ENCODE measurements around the gene PPARG. TPM values are rescaled to one million over a fixed set of nuclear protein-coding genes. Genes with fewer than 3 reads are reported as not detected.

Gene PPARG
- total and polyA plus RNA-seq, 2 experiments from 2014 or later = 0.15 to 0.42 TPM

DNA sequence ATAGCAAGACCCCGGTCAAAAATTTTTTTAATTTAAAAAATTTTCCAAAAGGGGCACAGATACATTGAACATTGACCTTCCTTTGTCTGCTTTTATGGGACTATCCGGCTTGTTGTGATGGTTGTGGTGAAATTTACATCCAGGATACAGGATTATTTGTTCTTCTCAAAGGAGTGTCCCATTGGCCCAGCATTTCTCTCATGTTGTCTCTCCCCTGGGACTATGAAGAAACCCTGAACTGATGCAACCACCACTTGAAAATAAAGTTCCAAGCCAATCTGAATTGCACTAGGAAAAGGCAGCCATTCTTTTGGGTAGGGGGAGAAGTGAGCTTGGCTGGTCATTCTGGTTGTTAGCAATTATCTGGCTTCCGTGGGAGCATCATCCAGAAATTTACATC lies 58.4 kb downstream of the PPARG start:
- Histone ChIP-seq H2AFZ (no peak overlapping the region), H3K36me3 (ENCODE audit: insufficient read depth) (no peaks in the 10 kb centered on the region)
- peaks cover 5% of the 10 kb centered on the region; the same call in 2 of the 3 replicates for H3K4me1 Mint-ChIP-seq

More for the DNA sequence above, 58.4 kb downstream of the PPARG start:
- Histone ChIP-seq H4K20me1 (replicated peaks; ENCODE audit: insufficient read depth) (no peaks in the 10 kb centered on the region), H3K4me1 (ENCODE audit: insufficient read depth) (no peaks in the 10 kb centered on the region), H3K9me2 (ENCODE audit: insufficient read depth) (no peaks in the 10 kb centered on the region), H3K4me2 (no peak overlapping the region), H3F3A (replicated peaks; ENCODE audit: low read depth) (no peaks in the 10 kb centered on the region), H3K4me3 (no peak overlapping the region), H3K27me3 (ENCODE audit: insufficient read depth) (no peaks in the 10 kb centered on the region), H3K79me2 (replicated peaks; ENCODE audit: insufficient read depth) (no peaks in the 10 kb centered on the region), H3K27ac (ENCODE audit: low read depth) (no peak overlapping the region)
- H3K27ac Mint-ChIP-seq = no peak overlapping the region
- ATAC-seq (no peak), DNase-seq (ENCODE audit: low spot score) (no peak)
- H3K36me3 Mint-ChIP-seq (ENCODE audit: low read depth) = no peaks in the 10 kb centered on the region
- TF ChIP-seq CREB1 (CRISPR knock-in tag; IDR thresholded peaks at IDR 0.05; ENCODE audit: low read depth) = no peak
- no peak for TF ChIP-seq ZNF114 (CRISPR knock-in tag; IDR thresholded peaks at IDR 0.05)
- TF ChIP-seq EZH2phosphoT487 (IDR thresholded peaks at IDR 0.05; ENCODE audit: unreplicated experiment) = no peak
- TF ChIP-seq, protein P1, sequence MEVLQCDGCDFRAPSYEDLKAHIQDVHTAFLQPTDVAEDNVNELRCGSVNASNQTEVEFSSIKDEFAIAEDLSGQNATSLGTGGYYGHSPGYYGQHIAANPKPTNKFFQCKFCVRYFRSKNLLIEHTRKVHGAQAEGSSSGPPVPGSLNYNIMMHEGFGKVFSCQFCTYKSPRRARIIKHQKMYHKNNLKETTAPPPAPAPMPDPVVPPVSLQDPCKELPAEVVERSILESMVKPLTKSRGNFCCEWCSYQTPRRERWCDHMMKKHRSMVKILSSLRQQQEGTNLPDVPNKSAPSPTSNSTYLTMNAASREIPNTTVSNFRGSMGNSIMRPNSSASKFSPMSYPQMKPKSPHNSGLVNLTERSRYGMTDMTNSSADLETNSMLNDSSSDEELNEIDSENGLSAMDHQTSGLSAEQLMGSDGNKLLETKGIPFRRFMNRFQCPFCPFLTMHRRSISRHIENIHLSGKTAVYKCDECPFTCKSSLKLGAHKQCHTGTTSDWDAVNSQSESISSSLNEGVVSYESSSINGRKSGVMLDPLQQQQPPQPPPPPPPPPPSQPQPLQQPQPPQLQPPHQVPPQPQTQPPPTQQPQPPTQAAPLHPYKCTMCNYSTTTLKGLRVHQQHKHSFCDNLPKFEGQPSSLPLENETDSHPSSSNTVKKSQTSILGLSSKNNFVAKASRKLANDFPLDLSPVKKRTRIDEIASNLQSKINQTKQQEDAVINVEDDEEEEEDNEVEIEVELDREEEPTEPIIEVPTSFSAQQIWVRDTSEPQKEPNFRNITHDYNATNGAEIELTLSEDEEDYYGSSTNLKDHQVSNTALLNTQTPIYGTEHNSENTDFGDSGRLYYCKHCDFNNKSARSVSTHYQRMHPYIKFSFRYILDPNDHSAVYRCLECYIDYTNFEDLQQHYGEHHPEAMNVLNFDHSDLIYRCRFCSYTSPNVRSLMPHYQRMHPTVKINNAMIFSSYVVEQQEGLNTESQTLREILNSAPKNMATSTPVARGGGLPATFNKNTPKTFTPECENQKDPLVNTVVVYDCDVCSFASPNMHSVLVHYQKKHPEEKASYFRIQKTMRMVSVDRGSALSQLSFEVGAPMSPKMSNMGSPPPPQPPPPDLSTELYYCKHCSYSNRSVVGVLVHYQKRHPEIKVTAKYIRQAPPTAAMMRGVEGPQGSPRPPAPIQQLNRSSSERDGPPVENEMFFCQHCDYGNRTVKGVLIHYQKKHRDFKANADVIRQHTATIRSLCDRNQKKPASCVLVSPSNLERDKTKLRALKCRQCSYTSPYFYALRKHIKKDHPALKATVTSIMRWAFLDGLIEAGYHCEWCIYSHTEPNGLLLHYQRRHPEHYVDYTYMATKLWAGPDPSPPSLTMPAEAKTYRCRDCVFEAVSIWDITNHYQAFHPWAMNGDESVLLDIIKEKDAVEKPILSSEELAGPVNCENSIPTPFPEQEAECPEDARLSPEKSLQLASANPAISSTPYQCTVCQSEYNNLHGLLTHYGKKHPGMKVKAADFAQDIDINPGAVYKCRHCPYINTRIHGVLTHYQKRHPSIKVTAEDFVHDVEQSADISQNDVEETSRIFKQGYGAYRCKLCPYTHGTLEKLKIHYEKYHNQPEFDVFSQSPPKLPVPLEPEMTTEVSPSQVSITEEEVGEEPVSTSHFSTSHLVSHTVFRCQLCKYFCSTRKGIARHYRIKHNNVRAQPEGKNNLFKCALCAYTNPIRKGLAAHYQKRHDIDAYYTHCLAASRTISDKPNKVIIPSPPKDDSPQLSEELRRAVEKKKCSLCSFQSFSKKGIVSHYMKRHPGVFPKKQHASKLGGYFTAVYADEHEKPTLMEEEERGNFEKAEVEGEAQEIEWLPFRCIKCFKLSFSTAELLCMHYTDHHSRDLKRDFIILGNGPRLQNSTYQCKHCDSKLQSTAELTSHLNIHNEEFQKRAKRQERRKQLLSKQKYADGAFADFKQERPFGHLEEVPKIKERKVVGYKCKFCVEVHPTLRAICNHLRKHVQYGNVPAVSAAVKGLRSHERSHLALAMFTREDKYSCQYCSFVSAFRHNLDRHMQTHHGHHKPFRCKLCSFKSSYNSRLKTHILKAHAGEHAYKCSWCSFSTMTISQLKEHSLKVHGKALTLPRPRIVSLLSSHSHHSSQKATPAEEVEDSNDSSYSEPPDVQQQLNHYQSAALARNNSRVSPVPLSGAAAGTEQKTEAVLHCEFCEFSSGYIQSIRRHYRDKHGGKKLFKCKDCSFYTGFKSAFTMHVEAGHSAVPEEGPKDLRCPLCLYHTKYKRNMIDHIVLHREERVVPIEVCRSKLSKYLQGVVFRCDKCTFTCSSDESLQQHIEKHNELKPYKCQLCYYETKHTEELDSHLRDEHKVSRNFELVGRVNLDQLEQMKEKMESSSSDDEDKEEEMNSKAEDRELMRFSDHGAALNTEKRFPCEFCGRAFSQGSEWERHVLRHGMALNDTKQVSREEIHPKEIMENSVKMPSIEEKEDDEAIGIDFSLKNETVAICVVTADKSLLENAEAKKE (CRISPR knock-in tag; IDR thresholded peaks at IDR 0.05) = no peak
- TF ChIP-seq, protein P2, sequence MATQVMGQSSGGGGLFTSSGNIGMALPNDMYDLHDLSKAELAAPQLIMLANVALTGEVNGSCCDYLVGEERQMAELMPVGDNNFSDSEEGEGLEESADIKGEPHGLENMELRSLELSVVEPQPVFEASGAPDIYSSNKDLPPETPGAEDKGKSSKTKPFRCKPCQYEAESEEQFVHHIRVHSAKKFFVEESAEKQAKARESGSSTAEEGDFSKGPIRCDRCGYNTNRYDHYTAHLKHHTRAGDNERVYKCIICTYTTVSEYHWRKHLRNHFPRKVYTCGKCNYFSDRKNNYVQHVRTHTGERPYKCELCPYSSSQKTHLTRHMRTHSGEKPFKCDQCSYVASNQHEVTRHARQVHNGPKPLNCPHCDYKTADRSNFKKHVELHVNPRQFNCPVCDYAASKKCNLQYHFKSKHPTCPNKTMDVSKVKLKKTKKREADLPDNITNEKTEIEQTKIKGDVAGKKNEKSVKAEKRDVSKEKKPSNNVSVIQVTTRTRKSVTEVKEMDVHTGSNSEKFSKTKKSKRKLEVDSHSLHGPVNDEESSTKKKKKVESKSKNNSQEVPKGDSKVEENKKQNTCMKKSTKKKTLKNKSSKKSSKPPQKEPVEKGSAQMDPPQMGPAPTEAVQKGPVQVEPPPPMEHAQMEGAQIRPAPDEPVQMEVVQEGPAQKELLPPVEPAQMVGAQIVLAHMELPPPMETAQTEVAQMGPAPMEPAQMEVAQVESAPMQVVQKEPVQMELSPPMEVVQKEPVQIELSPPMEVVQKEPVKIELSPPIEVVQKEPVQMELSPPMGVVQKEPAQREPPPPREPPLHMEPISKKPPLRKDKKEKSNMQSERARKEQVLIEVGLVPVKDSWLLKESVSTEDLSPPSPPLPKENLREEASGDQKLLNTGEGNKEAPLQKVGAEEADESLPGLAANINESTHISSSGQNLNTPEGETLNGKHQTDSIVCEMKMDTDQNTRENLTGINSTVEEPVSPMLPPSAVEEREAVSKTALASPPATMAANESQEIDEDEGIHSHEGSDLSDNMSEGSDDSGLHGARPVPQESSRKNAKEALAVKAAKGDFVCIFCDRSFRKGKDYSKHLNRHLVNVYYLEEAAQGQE (IDR thresholded peaks at IDR 0.05; ENCODE audit: unreplicated experiment) = no peak
- no peak for TF ChIP-seq JUNB (IDR thresholded peaks at IDR 0.05; ENCODE audit: unreplicated experiment)
- no peaks in the 10 kb centered on the region for H3K27me3 Mint-ChIP-seq (ENCODE audit: insufficient read depth, low read depth, poor library complexity)
- no peak overlapping the region for H3K4me3 Mint-ChIP-seq
- H3K9me3 Mint-ChIP-seq = no peaks in the 10 kb centered on the region
